ENCODE measurements around the gene RIT2. TPM values are rescaled to one million over a fixed set of nuclear protein-coding genes. Genes with fewer than 3 reads are reported as not detected.

Gene RIT2
- total RNA-seq (2014; rRNA removed; shearing (Covaris generic)): not detected in 2 replicates
- polyA plus RNA-seq (2015; cell fraction: cytosol; rRNA removed): not detected in 2 replicates
- polyA plus RNA-seq (2015; cell fraction: nucleus; rRNA removed): not detected in 2 replicates

- DNase-seq (ENCODE audit: low read depth, low spot score): no peak
- in situ Hi-C loops (cut with HindIII; ENCODE audit: low pct_unique_long_range_greater_than_20kb, low sequenced_read_pairs): no loop called here
These were observed at the start of gene RIT2 for GRCh38 chr18:43115076-43115921. RIT2 (minus strand) TSS chr18:43115685.

- in situ Hi-C loops (cut with HindIII; ENCODE audit: low pct_unique_long_range_greater_than_20kb, low sequenced_read_pairs): no loop called here
- no peak for DNase-seq (ENCODE audit: low read depth, low spot score)
These were observed 46.0 kb upstream of the RIT2 start for GRCh38 chr18:43161528-43161927.

GRCh38 chr18:43160509-43160908 lies 45.0 kb upstream of the RIT2 start:
- DNase-seq (ENCODE audit: low read depth, low spot score): no peak

GRCh38 chr18:43159926-43160325 lies 44.4 kb upstream of the RIT2 start:
- DNase-seq (ENCODE audit: low read depth, low spot score): no peak
- in situ Hi-C loops (cut with HindIII; ENCODE audit: low pct_unique_long_range_greater_than_20kb, low sequenced_read_pairs): no loop called here

More at GRCh38 chr18:43160509-43160908, 45.0 kb upstream of the RIT2 start:
- in situ Hi-C loops (cut with HindIII; ENCODE audit: low pct_unique_long_range_greater_than_20kb, low sequenced_read_pairs): no loop called here

- DNase-seq (ENCODE audit: low read depth, low spot score): no peak
- in situ Hi-C loops (cut with HindIII; ENCODE audit: low pct_unique_long_range_greater_than_20kb, low sequenced_read_pairs): no loop called here
These were observed 43.7 kb upstream of the RIT2 start for GRCh38 chr18:43159086-43159770.

- no peak for DNase-seq (ENCODE audit: low read depth, low spot score)
- in situ Hi-C loops (cut with HindIII; ENCODE audit: low pct_unique_long_range_greater_than_20kb, low sequenced_read_pairs): no loop called here
These were observed 42.9 kb upstream of the RIT2 start for GRCh38 chr18:43158381-43158780.

GRCh38 chr18:43155842-43156241 lies 40.4 kb upstream of the RIT2 start:
- no peak for DNase-seq (ENCODE audit: low read depth, low spot score)
- in situ Hi-C loops (cut with HindIII; ENCODE audit: low pct_unique_long_range_greater_than_20kb, low sequenced_read_pairs): no loop called here

GRCh38 chr18:43148231-43148630 lies 32.7 kb upstream of the RIT2 start:
- in situ Hi-C loops (cut with HindIII; ENCODE audit: low pct_unique_long_range_greater_than_20kb, low sequenced_read_pairs): no loop called here
- no peak for DNase-seq (ENCODE audit: low read depth, low spot score)

GRCh38 chr18:43141208-43141607 lies 25.7 kb upstream of the RIT2 start:
- in situ Hi-C loops (cut with HindIII; ENCODE audit: low pct_unique_long_range_greater_than_20kb, low sequenced_read_pairs): no loop called here
- no peak for DNase-seq (ENCODE audit: low read depth, low spot score)

GRCh38 chr18:43139288-43139946 lies 23.9 kb upstream of the RIT2 start:
- no peak for DNase-seq (ENCODE audit: low read depth, low spot score)
- in situ Hi-C loops (cut with HindIII; ENCODE audit: low pct_unique_long_range_greater_than_20kb, low sequenced_read_pairs): no loop called here

- no peak for DNase-seq (ENCODE audit: low read depth, low spot score)
- in situ Hi-C loops (cut with HindIII; ENCODE audit: low pct_unique_long_range_greater_than_20kb, low sequenced_read_pairs): no loop called here
These were observed 19.4 kb upstream of the RIT2 start for GRCh38 chr18:43134876-43135275.

GRCh38 chr18:43130716-43131260 lies 15.3 kb upstream of the RIT2 start:
- DNase-seq (ENCODE audit: low read depth, low spot score): no peak
- in situ Hi-C loops (cut with HindIII; ENCODE audit: low pct_unique_long_range_greater_than_20kb, low sequenced_read_pairs): no loop called here

GRCh38 chr18:43129946-43130524 lies 14.6 kb upstream of the RIT2 start:
- DNase-seq (ENCODE audit: low read depth, low spot score): no peak
- in situ Hi-C loops (cut with HindIII; ENCODE audit: low pct_unique_long_range_greater_than_20kb, low sequenced_read_pairs): no loop called here

GRCh38 chr18:43125471-43125870 lies 10.0 kb upstream of the RIT2 start:
- in situ Hi-C loops (cut with HindIII; ENCODE audit: low pct_unique_long_range_greater_than_20kb, low sequenced_read_pairs): no loop called here
- DNase-seq (ENCODE audit: low read depth, low spot score): no peak

GRCh38 chr18:43122955-43123354 lies 7.5 kb upstream of the RIT2 start:
- no peak for DNase-seq (ENCODE audit: low read depth, low spot score)
- in situ Hi-C loops (cut with HindIII; ENCODE audit: low pct_unique_long_range_greater_than_20kb, low sequenced_read_pairs): no loop called here

GRCh38 chr18:43116699-43117294 lies 1.3 kb upstream of the RIT2 start:
- in situ Hi-C loops (cut with HindIII; ENCODE audit: low pct_unique_long_range_greater_than_20kb, low sequenced_read_pairs): no loop called here
- DNase-seq (ENCODE audit: low read depth, low spot score): no peak

- in situ Hi-C loops (cut with HindIII; ENCODE audit: low pct_unique_long_range_greater_than_20kb, low sequenced_read_pairs): no loop called here
- DNase-seq (ENCODE audit: low read depth, low spot score): no peak
These were observed 2.1 kb downstream of the RIT2 start for GRCh38 chr18:43113220-43113895.

Data from SK-MEL-5 (cell line).